GM11168 (cell line): ENCODE results near the gene GPR39.

Source experiments
- in situ Hi-C: fragments of 300-500 bp; cut with MboI; formaldehyde crosslinking; loops from one replicate; pipeline ENCODE4 v1.12.0; 2022; ENCODE audit warnings: low sequenced_read_pairs; ENCODE audit not compliant: unreplicated experiment

Gene GPR39

GRCh38 chr2:132549935-132550670, 133.5 kb downstream of the GPR39 start:
- in situ Hi-C loops = loop anchor here (10.0 kb wide), 1 partner anchor 625 kb away; no protein-coding TSS in a partner anchor

- in situ Hi-C loops = no loop called here
These were observed 134.3 kb downstream of the GPR39 start for GRCh38 chr2:132550946-132551345.

GRCh38 chr2:132557694-132558093, 141.1 kb downstream of the GPR39 start:
- in situ Hi-C loops = no loop called here

GRCh38 chr2:132559326-132559725, 142.7 kb downstream of the GPR39 start:
- in situ Hi-C loops = no loop called here

- in situ Hi-C loops = no loop called here
These were observed 143.3 kb downstream of the GPR39 start for GRCh38 chr2:132559921-132560320.

- in situ Hi-C loops = no loop called here
These were observed 144.0 kb downstream of the GPR39 start for GRCh38 chr2:132560562-132560961.

GRCh38 chr2:132562245-132562644, 145.6 kb downstream of the GPR39 start:
- in situ Hi-C loops = no loop called here

- in situ Hi-C loops = no loop called here
These were observed 147.5 kb downstream of the GPR39 start for GRCh38 chr2:132564065-132564464.

GRCh38 chr2:132566379-132566778, 149.8 kb downstream of the GPR39 start:
- in situ Hi-C loops = no loop called here

- in situ Hi-C loops = no loop called here
These were observed 151.1 kb downstream of the GPR39 start for GRCh38 chr2:132567682-132568081.

- in situ Hi-C loops = no loop called here
These were observed 152.1 kb downstream of the GPR39 start for GRCh38 chr2:132568656-132569055.

- in situ Hi-C loops = no loop called here
These were observed 156.9 kb downstream of the GPR39 start for GRCh38 chr2:132573444-132574007.

- in situ Hi-C loops = no loop called here
These were observed 161.1 kb downstream of the GPR39 start for GRCh38 chr2:132577686-132578085.

- in situ Hi-C loops = no loop called here
These were observed 165.0 kb downstream of the GPR39 start for GRCh38 chr2:132581591-132581990.

GRCh38 chr2:132581991-132582738, 165.6 kb downstream of the GPR39 start:
- in situ Hi-C loops = no loop called here

- in situ Hi-C loops = no loop called here
These were observed 167.2 kb downstream of the GPR39 start for GRCh38 chr2:132583666-132584360.

- in situ Hi-C loops = no loop called here
These were observed 168.6 kb downstream of the GPR39 start for GRCh38 chr2:132584976-132585817.

- in situ Hi-C loops = no loop called here
These were observed 169.5 kb downstream of the GPR39 start for GRCh38 chr2:132586101-132586511.

- in situ Hi-C loops = no loop called here
These were observed 170.2 kb downstream of the GPR39 start for GRCh38 chr2:132586835-132587234.

GRCh38 chr2:132588576-132588975, 172.0 kb downstream of the GPR39 start:
- in situ Hi-C loops = no loop called here
